LNCaP clone FGC (cell line): ENCODE measurements around the gene OPCML.
A peak's percentile ranks its signal among the peaks of the same experiment; 100 is the strongest.

Source experiments
- DNase-seq: peaks from one replicate; pipeline ENCODE4 v3.0.0-alpha.2; 2011; ENCODE audit warnings: low read depth
- H3K4me3 ChIP-seq: 2 replicates; pipeline ENCODE4 v1.5.1; 2011; ENCODE audit warnings: mild to moderate bottlenecking, low read depth, low read length, control low read depth
- CTCF ChIP-seq: IDR thresholded peaks from 2 replicates; pipeline ENCODE4 v1.5.1; 2012; ENCODE audit warnings: mild to moderate bottlenecking; ENCODE audit not compliant: control insufficient read depth, insufficient read depth; ENCODE audit errors: extremely low read depth

The OPCML gene

GRCh38 chr11:132862933-132863332 lies 669.4 kb downstream of the OPCML start:
- DNase-seq = no peak
- no peak for TF ChIP-seq CTCF
- H3K4me3 ChIP-seq = no peak overlapping the region

- no peak for TF ChIP-seq CTCF
- no peak overlapping the region for H3K4me3 ChIP-seq
- no peak for DNase-seq
Observed at GRCh38 chr11:132862137-132862536, 670.2 kb downstream of the OPCML start.

GRCh38 chr11:132859306-132859705 lies 673.0 kb downstream of the OPCML start:
- no peak overlapping the region for H3K4me3 ChIP-seq
- no peak for DNase-seq
- no peak for TF ChIP-seq CTCF

GRCh38 chr11:132858223-132858622 lies 674.1 kb downstream of the OPCML start:
- DNase-seq = no peak
- no peak overlapping the region for H3K4me3 ChIP-seq
- 0 out of 2 replicates have a peak, but pooled peaks have one; percentile 1 for TF ChIP-seq CTCF

- DNase-seq = no peak
- no peak for TF ChIP-seq CTCF
- H3K4me3 ChIP-seq = no peak overlapping the region
Observed at GRCh38 chr11:132856032-132856431, 676.3 kb downstream of the OPCML start.

GRCh38 chr11:132855516-132855915 lies 676.8 kb downstream of the OPCML start:
- DNase-seq = no peak
- no peak overlapping the region for H3K4me3 ChIP-seq
- no peak for TF ChIP-seq CTCF

GRCh38 chr11:132853886-132854285 lies 678.4 kb downstream of the OPCML start:
- DNase-seq = no peak
- no peak for TF ChIP-seq CTCF
- H3K4me3 ChIP-seq = no peak overlapping the region
